ENCODE measurements around the gene CWC27.

Gene CWC27

DNA sequence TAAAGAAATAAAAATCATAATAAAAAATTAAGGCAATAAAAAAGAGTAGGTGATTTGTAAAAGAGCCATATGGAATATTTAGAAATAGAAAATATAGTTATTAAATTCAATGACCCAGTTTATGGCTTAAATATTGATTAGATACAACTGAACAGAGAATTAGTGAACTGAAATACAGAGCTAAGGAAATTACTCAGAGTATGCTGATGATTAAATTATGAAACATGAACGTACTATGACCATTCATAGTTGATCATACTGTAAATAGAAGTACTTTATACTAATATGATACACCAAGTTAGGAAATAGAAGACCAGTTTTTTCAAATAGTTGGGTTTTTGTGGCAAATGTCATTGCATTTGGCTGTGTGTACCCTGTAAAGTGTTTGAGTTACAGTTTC, 194.5 kb downstream of the CWC27 start:
- TF ChIP-seq, protein P1, sequence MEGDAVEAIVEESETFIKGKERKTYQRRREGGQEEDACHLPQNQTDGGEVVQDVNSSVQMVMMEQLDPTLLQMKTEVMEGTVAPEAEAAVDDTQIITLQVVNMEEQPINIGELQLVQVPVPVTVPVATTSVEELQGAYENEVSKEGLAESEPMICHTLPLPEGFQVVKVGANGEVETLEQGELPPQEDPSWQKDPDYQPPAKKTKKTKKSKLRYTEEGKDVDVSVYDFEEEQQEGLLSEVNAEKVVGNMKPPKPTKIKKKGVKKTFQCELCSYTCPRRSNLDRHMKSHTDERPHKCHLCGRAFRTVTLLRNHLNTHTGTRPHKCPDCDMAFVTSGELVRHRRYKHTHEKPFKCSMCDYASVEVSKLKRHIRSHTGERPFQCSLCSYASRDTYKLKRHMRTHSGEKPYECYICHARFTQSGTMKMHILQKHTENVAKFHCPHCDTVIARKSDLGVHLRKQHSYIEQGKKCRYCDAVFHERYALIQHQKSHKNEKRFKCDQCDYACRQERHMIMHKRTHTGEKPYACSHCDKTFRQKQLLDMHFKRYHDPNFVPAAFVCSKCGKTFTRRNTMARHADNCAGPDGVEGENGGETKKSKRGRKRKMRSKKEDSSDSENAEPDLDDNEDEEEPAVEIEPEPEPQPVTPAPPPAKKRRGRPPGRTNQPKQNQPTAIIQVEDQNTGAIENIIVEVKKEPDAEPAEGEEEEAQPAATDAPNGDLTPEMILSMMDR (IDR thresholded peaks at IDR 0.05), result no peak
- Histone ChIP-seq H3K27ac (no peak overlapping the region), H3K36me3 (no peaks in the 10 kb centered on the region), H3K9me3 (no peaks in the 10 kb centered on the region), H3K4me1 (ENCODE audit: control insufficient read depth in 1 of 2, insufficient read depth in 1 of 2, low read depth in 1 of 2, low read length in 1 of 2) (no peaks in the 10 kb centered on the region), H3K4me3 (ENCODE audit: low read depth in 1 of 2, low read length in 1 of 2) (no peak overlapping the region), H3K27me3 (no peaks in the 10 kb centered on the region)

DNA sequence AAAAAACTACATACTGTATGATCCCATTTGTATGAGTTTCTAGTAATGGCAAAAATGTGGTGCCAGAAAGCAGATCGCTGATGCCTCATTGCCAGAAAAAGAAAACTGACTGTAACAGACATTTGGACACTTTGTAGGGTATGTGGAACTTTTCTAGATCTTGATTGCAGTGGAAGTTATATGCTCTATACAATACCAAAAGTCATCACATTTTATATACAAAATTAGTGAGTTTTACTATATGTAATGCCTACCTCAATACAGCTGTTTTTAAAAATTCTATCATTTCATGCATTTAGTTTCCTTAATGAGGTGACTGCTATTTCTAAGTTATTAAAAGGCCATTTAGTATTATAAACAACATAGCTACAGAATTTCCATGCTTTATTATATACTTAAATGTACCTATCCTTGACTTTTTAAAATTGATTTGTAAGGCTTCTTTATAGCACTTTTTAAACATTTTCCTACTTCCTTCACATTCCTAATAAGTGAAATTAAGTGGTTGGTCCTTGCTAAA, 199.9 kb downstream of the CWC27 start:
- no peak overlapping the region for H3K4me3 ChIP-seq (ENCODE audit: low read depth in 1 of 2, low read length in 1 of 2)
- no peaks in the 10 kb centered on the region for H3K9me3 ChIP-seq
- no peaks in the 10 kb centered on the region for H3K4me1 ChIP-seq (ENCODE audit: control insufficient read depth in 1 of 2, insufficient read depth in 1 of 2, low read depth in 1 of 2, low read length in 1 of 2)
- TF ChIP-seq, protein P1 (IDR thresholded peaks at IDR 0.05), result no peak
- no peak overlapping the region for H3K27ac ChIP-seq
- H3K36me3 ChIP-seq, result no peaks in the 10 kb centered on the region
- H3K27me3 ChIP-seq, result no peaks in the 10 kb centered on the region

DNA sequence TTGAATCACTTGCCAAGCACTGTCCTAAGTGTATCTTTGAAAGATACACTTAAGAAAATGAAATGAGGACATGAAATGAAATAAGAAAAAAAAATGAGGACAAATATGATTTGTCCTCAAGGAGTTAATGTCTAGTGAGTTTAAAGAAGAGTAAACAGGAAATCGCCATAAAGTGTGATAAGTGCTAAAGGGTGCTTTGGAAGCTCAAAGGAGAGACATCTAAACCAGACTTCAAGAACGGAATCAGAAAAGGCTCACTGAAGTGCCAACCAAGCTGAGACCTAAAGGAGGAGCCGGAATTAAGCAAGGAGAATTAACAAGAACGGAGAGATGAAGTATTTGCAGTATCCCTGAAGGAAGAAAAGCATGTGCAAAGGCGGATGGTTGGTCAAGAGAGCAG, 200.8 kb downstream of the CWC27 start:
- H3K27me3 ChIP-seq, result no peaks in the 10 kb centered on the region
- TF ChIP-seq, protein P1 (IDR thresholded peaks at IDR 0.05), result no peak
- no peak overlapping the region for H3K4me3 ChIP-seq (ENCODE audit: low read depth in 1 of 2, low read length in 1 of 2)
- H3K27ac ChIP-seq, result no peak overlapping the region
- no peaks in the 10 kb centered on the region for H3K9me3 ChIP-seq
- no peaks in the 10 kb centered on the region for H3K36me3 ChIP-seq
- no peaks in the 10 kb centered on the region for H3K4me1 ChIP-seq (ENCODE audit: control insufficient read depth in 1 of 2, insufficient read depth in 1 of 2, low read depth in 1 of 2, low read length in 1 of 2)

DNA sequence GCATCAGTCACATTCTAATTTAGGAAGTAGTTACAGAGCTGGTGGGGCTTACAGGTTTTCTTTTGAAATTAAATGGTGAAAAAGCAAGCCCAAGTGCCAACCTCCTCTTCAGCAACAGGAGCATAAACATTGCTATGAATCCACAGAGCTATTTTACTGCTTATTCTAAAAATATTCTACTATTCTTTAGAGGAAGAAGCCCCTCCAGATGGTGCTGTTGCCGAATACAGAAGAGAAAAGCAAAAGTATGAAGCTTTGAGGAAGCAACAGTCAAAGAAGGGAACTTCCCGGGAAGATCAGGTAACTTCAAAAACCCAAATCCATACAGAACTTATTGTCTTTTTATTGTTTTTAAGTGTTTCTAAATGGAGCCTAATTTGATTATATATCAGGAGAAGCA, 202.8 kb downstream of the CWC27 start:
- no peaks in the 10 kb centered on the region for H3K9me3 ChIP-seq
- H3K27ac ChIP-seq, result no peak overlapping the region
- H3K36me3 ChIP-seq, result no peaks in the 10 kb centered on the region
- H3K27me3 ChIP-seq, result no peaks in the 10 kb centered on the region
- no peaks in the 10 kb centered on the region for H3K4me1 ChIP-seq (ENCODE audit: control insufficient read depth in 1 of 2, insufficient read depth in 1 of 2, low read depth in 1 of 2, low read length in 1 of 2)
- TF ChIP-seq, protein P1 (IDR thresholded peaks at IDR 0.05), result no peak
- no peak overlapping the region for H3K4me3 ChIP-seq (ENCODE audit: low read depth in 1 of 2, low read length in 1 of 2)

DNA sequence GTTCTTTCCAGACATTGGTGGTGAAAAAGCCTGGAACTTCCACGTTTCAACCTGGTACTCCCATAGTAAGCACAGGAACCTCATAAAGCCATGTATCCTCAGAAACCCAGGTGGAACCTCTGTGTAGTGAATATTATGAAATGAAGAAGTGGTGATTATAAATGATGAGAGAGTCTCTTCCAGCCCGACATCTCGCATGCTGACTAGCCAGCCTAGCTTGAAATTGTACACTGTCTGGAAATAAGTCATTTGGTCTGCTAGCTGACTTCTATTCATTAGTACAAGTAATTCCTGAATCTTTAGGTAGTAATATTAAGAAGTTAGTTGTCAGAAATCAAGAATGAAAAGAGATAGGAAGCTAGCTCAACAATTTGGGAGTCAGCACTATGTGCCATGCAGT, 203.3 kb downstream of the CWC27 start:
- Histone ChIP-seq H3K9me3 (no peaks in the 10 kb centered on the region), H3K4me3 (ENCODE audit: low read depth in 1 of 2, low read length in 1 of 2) (no peak overlapping the region), H3K27ac (no peak overlapping the region), H3K4me1 (ENCODE audit: control insufficient read depth in 1 of 2, insufficient read depth in 1 of 2, low read depth in 1 of 2, low read length in 1 of 2) (no peaks in the 10 kb centered on the region), H3K36me3 (peaks cover under 1% of the 10 kb centered on the region), H3K27me3 (no peaks in the 10 kb centered on the region)
- TF ChIP-seq, protein P1 (IDR thresholded peaks at IDR 0.05), result no peak

DNA sequence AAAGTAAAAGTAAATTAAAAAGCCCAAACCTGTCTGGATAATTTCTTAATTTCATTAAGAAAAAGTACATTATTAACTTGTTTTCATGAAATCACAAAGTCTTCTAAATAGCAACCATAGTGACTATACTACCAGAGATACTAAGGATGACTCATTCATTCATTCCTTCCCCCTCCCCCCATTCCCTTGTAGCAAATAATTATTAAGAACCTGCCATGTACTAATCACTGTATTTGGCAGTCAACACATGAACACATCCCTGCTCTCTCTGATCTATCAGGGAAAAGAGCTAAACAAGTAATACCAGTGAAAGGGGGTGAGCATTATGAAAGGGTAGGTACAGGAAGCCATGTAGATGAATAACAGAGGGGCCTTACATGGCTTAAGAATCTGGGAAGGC, 203.9 kb downstream of the CWC27 start:
- H3K27me3 ChIP-seq, result no peaks in the 10 kb centered on the region
- H3K4me1 ChIP-seq (ENCODE audit: control insufficient read depth in 1 of 2, insufficient read depth in 1 of 2, low read depth in 1 of 2, low read length in 1 of 2), result no peaks in the 10 kb centered on the region
- H3K9me3 ChIP-seq, result no peaks in the 10 kb centered on the region
- no peak overlapping the region for H3K27ac ChIP-seq
- TF ChIP-seq, protein P1 (IDR thresholded peaks at IDR 0.05), result no peak
- H3K36me3 ChIP-seq, result peaks cover 7% of the 10 kb centered on the region
- no peak overlapping the region for H3K4me3 ChIP-seq (ENCODE audit: low read depth in 1 of 2, low read length in 1 of 2)
